ENCODE measurements around the gene ADCK2. TPM values are rescaled to one million over a fixed set of nuclear protein-coding genes. Genes with fewer than 3 reads are reported as not detected.

ADCK2 gene
- total and polyA plus RNA-seq, 9 of the 15 experiments (the other 6 are each of a cell fraction or from before 2014, with no cell fraction given), result 0.08 to 14.3 (median 9.7) TPM

DNA sequence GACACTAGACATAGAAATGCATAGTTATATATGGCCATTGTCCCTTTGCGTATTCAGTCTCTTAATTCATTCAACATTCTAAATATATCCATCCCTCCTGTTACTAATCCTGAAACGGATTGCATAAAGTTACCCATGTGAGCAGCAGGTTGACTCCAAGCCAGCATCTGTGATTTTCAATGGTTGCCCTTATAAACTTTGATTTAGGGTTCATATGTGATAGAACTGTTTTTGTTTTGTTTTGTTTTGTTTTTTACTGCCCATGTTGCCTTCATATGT, 18.7 kb upstream of the ADCK2 start (continued):
- TF ChIP-seq HDAC3 (IDR thresholded peaks at IDR 0.05; ENCODE audit: borderline replicate concordance, partially characterized antibody) (no peak), NELFE (IDR thresholded peaks at IDR 0.05; ENCODE audit: insufficient read depth, insufficient read length) (no peak), SRF (CRISPR knock-in tag; IDR thresholded peaks at IDR 0.05) (no peak), ZNF239 (CRISPR knock-in tag; IDR thresholded peaks at IDR 0.05) (no peak), SNIP1 (IDR thresholded peaks at IDR 0.05; ENCODE audit: low read depth) (no peak), ILF3 (IDR thresholded peaks at IDR 0.05; ENCODE audit: borderline replicate concordance) (no peak), GABPB1 (CRISPR knock-in tag; IDR thresholded peaks at IDR 0.05) (no peak), SOX6 (IDR thresholded peaks at IDR 0.05) (no peak), HDAC1 (IDR thresholded peaks at IDR 0.05) (no peak)
- TF ChIP-seq, protein P1, sequence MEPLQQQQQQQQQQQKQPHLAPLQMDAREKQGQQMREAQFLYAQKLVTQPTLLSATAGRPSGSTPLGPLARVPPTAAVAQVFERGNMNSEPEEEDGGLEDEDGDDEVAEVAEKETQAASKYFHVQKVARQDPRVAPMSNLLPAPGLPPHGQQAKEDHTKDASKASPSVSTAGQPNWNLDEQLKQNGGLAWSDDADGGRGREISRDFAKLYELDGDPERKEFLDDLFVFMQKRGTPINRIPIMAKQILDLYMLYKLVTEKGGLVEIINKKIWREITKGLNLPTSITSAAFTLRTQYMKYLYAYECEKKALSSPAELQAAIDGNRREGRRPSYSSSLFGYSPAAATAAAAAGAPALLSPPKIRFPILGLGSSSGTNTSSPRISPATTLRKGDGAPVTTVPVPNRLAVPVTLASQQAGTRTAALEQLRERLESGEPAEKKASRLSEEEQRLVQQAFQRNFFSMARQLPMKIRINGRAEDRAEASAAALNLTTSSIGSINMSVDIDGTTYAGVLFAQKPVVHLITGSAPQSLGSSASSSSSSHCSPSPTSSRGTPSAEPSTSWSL (CRISPR knock-in tag; IDR thresholded peaks at IDR 0.05; ENCODE audit: borderline replicate concordance), result no peak
- TF ChIP-seq, protein P2, sequence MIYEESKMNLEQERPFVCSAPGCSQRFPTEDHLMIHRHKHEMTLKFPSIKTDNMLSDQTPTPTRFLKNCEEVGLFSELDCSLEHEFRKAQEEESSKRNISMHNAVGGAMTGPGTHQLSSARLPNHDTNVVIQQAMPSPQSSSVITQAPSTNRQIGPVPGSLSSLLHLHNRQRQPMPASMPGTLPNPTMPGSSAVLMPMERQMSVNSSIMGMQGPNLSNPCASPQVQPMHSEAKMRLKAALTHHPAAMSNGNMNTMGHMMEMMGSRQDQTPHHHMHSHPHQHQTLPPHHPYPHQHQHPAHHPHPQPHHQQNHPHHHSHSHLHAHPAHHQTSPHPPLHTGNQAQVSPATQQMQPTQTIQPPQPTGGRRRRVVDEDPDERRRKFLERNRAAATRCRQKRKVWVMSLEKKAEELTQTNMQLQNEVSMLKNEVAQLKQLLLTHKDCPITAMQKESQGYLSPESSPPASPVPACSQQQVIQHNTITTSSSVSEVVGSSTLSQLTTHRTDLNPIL (CRISPR knock-in tag; IDR thresholded peaks at IDR 0.05), result no peak
- TF ChIP-seq, protein P3, sequence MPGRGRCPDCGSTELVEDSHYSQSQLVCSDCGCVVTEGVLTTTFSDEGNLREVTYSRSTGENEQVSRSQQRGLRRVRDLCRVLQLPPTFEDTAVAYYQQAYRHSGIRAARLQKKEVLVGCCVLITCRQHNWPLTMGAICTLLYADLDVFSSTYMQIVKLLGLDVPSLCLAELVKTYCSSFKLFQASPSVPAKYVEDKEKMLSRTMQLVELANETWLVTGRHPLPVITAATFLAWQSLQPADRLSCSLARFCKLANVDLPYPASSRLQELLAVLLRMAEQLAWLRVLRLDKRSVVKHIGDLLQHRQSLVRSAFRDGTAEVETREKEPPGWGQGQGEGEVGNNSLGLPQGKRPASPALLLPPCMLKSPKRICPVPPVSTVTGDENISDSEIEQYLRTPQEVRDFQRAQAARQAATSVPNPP (IDR thresholded peaks at IDR 0.05; ENCODE audit: borderline replicate concordance, insufficient read depth, insufficient read length), result no peak
